Hepatocyte (in vitro differentiated cells): ENCODE measurements around the gene IFNL2. TPM values are rescaled to one million over a fixed set of nuclear protein-coding genes. Genes with fewer than 3 reads are reported as not detected.
A peak's percentile ranks its signal among the peaks of the same experiment; 100 is the strongest.

Experiments used
- DNase-seq: peaks from one replicate; pipeline ENCODE4 v3.0.0-alpha.2; 2016; ENCODE audit warnings: low spot score
- H2AFZ ChIP-seq: fragments of 200-600 bp; sonication (generic); 2 replicates; pipeline ENCODE4 v1.6.0; 2016; ENCODE audit warnings: antibody characterized with exemption, mild to moderate bottlenecking
- H3K27ac ChIP-seq: fragments of 200-600 bp; sonication (generic); 2 replicates; pipeline ENCODE4 v1.5.1; 2016; ENCODE audit warnings: mild to moderate bottlenecking
- H3K27me3 ChIP-seq: fragments of 200-600 bp; sonication (generic); 2 replicates; pipeline ENCODE4 v1.6.1; 2016
- H3K36me3 ChIP-seq: fragments of 200-600 bp; sonication (generic); replicated peaks from 2 replicates; pipeline ENCODE4 v1.5.1; 2016; ENCODE audit warnings: low read depth; ENCODE audit not compliant: insufficient read depth
- H3K4me1 ChIP-seq: fragments of 200-600 bp; sonication (generic); 2 replicates; pipeline ENCODE4 v1.5.1; 2016; ENCODE audit warnings: mild to moderate bottlenecking, moderate library complexity; ENCODE audit not compliant: insufficient read depth
- H3K4me2 ChIP-seq: fragments of 200-600 bp; sonication (generic); 2 replicates; pipeline ENCODE4 v1.6.0; 2016
- H3K4me3 ChIP-seq: fragments of 200-600 bp; sonication (generic); 2 replicates; pipeline ENCODE4 v1.5.1; 2016; ENCODE audit warnings: mild to moderate bottlenecking
- H3K79me2 ChIP-seq: fragments of 200-600 bp; sonication (generic); 2 replicates; pipeline ENCODE4 v1.6.0; 2017; ENCODE audit warnings: mild to moderate bottlenecking
- H3K9me2 ChIP-seq: fragments of 200-600 bp; sonication (generic); replicated peaks from 2 replicates; pipeline ENCODE4 v1.6.0; 2017; ENCODE audit warnings: mild to moderate bottlenecking; ENCODE audit not compliant: insufficient read depth
- H3K9me3 ChIP-seq: fragments of 200-600 bp; sonication (generic); 2 replicates; pipeline ENCODE4 v1.5.1; 2016; ENCODE audit warnings: low read depth, mild to moderate bottlenecking
- H4K20me1 ChIP-seq: fragments of 200-600 bp; sonication (generic); 2 replicates; pipeline ENCODE4 v1.6.0; 2016; ENCODE audit warnings: mild to moderate bottlenecking; ENCODE audit not compliant: insufficient read depth, poor library complexity, severe bottlenecking
- EZH2 ChIP-seq: fragments of 200-600 bp; sonication (generic); IDR thresholded peaks from 2 replicates; pipeline ENCODE4 v1.6.1; 2016; ENCODE audit warnings: antibody characterized with exemption, mild to moderate bottlenecking, borderline replicate concordance
- EZH2phosphoT487 ChIP-seq: fragments of 200-600 bp; sonication (generic); IDR thresholded peaks from one replicate; pipeline ENCODE4 v1.6.1; 2018; ENCODE audit warnings: antibody characterized with exemption, mild to moderate bottlenecking, low read depth, moderate library complexity; ENCODE audit not compliant: unreplicated experiment, severe bottlenecking
- WGBS: methylation state at CpG from one replicate; pipeline ENCODE4 v1.1.6; 2016; ENCODE audit warnings: low lambda C conversion rate; ENCODE audit errors: missing lambda C conversion rate; 5-methylcytosine and 5-hydroxymethylcytosine counted together
- polyA plus RNA-seq: library from polyadenylated mRNA; unstranded; fragments of >200 nt; fragmentation: Nextera tagmentation; extraction: Ambion mirVana; gene quantifications from 2 replicates; pipeline ENCODE4 v1.2.1, GENCODE V29; 2016
- total RNA-seq: library from RNA; depleted of rRNA; stranded (reverse); fragments of >200 nt; gene quantifications from 2 replicates; pipeline ENCODE4 v1.2.3, GENCODE V29; 2014
- TF ChIP-seq, protein P1 (sequence below): fragments of 200-600 bp; sonication (generic); IDR thresholded peaks from 2 replicates; pipeline ENCODE4 v1.5.1; 2016; ENCODE audit warnings: antibody characterized with exemption, mild to moderate bottlenecking; ENCODE audit not compliant: poor library complexity

IFNL2 gene
- total and polyA plus RNA-seq, 2 experiments from 2014 or later, result not detected

DNA sequence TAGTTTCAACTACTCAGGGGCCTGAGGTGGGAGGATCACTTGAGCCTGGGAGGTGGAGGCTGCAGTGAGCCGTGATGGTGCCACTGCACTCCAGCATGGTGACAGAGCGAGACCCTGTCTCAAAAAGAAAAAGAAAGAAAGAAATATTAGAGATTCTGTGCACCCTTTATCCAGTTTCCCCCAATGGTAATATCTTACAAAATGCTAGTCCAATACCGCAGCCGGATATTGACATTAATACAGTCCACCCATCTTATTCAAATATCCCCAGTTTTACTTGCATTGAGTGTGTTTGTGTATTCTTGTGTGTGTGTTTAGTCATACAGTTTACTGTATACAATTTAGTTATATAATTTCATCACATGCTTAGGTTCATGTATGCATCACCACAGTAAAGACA is 11.0 kb upstream of the IFNL2 start:
- no peak for DNase-seq
- Histone ChIP-seq H3K4me2 (no peak overlapping the region), H3K27ac (no peak overlapping the region), H3K4me3 (no peak overlapping the region), H3K36me3 (no peaks in the 10 kb centered on the region), H3K79me2 (no peaks in the 10 kb centered on the region), H4K20me1 (no peaks in the 10 kb centered on the region), H2AFZ (no peak overlapping the region), H3K9me2 (no peaks in the 10 kb centered on the region), H3K4me1 (no peaks in the 10 kb centered on the region), H3K27me3 (peaks cover 2% of the 10 kb centered on the region), H3K9me3 (no peaks in the 10 kb centered on the region)
- no peak for TF ChIP-seq EZH2
- TF ChIP-seq, protein P1, sequence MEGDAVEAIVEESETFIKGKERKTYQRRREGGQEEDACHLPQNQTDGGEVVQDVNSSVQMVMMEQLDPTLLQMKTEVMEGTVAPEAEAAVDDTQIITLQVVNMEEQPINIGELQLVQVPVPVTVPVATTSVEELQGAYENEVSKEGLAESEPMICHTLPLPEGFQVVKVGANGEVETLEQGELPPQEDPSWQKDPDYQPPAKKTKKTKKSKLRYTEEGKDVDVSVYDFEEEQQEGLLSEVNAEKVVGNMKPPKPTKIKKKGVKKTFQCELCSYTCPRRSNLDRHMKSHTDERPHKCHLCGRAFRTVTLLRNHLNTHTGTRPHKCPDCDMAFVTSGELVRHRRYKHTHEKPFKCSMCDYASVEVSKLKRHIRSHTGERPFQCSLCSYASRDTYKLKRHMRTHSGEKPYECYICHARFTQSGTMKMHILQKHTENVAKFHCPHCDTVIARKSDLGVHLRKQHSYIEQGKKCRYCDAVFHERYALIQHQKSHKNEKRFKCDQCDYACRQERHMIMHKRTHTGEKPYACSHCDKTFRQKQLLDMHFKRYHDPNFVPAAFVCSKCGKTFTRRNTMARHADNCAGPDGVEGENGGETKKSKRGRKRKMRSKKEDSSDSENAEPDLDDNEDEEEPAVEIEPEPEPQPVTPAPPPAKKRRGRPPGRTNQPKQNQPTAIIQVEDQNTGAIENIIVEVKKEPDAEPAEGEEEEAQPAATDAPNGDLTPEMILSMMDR, result no peak
- no peak for TF ChIP-seq EZH2phosphoT487
- WGBS, result 95% methylated on average over 4 of the region's 4 CpGs

- Histone ChIP-seq H3K4me2 (no peak overlapping the region), H3K4me3 (no peak overlapping the region), H3K79me2 (no peaks in the 10 kb centered on the region), H3K36me3 (no peaks in the 10 kb centered on the region), H4K20me1 (no peaks in the 10 kb centered on the region), H3K4me1 (peaks cover 15% of the 10 kb centered on the region), H3K9me3 (no peaks in the 10 kb centered on the region), H2AFZ (no peak overlapping the region), H3K27ac (no peak overlapping the region), H3K9me2 (no peaks in the 10 kb centered on the region), H3K27me3 (peaks cover 38% of the 10 kb centered on the region)
- no peak for DNase-seq
- no peak for TF ChIP-seq EZH2phosphoT487
- 80% methylated on average over 3 of the region's 3 CpGs for WGBS
Observed at GRCh38 chr19:39261704-39262103, 6.5 kb upstream of the IFNL2 start.

GRCh38 chr19:39262496-39262895 is 5.7 kb upstream of the IFNL2 start:
- Histone ChIP-seq H3K4me3 (no peak overlapping the region), H3K9me2 (no peaks in the 10 kb centered on the region), H3K9me3 (no peaks in the 10 kb centered on the region), H3K27ac (no peak overlapping the region), H3K36me3 (no peaks in the 10 kb centered on the region), H2AFZ (no peak overlapping the region), H3K79me2 (no peaks in the 10 kb centered on the region), H3K4me1 (peaks cover 15% of the 10 kb centered on the region), H3K4me2 (no peak overlapping the region), H3K27me3 (peaks cover 38% of the 10 kb centered on the region), H4K20me1 (no peaks in the 10 kb centered on the region)
- peak; percentile 36 for TF ChIP-seq EZH2
- no peak for TF ChIP-seq EZH2phosphoT487
- 81% methylated on average over 4 of the region's 4 CpGs for WGBS
- no peak for DNase-seq

GRCh38 chr19:39263912-39264305 is 4.3 kb upstream of the IFNL2 start:
- TF ChIP-seq EZH2 (peak; percentile 38), EZH2phosphoT487 (no peak)
- no peaks in the 10 kb centered on the region for H3K79me2 ChIP-seq
- peaks cover 15% of the 10 kb centered on the region for H3K4me1 ChIP-seq
- WGBS, result 21% methylated on average over 17 of the region's 17 CpGs
- no peak overlapping the region for H2AFZ ChIP-seq
- no peak overlapping the region for H3K4me3 ChIP-seq
- no peak overlapping the region for H3K27ac ChIP-seq
- H3K4me2 ChIP-seq, result peak overlapping the region; percentile 69
- H3K36me3 ChIP-seq, result no peaks in the 10 kb centered on the region
- H3K9me2 ChIP-seq, result no peaks in the 10 kb centered on the region
- no peaks in the 10 kb centered on the region for H4K20me1 ChIP-seq
- peaks cover 38% of the 10 kb centered on the region for H3K27me3 ChIP-seq
- no peaks in the 10 kb centered on the region for H3K9me3 ChIP-seq
- no peak for DNase-seq
